ENCODE measurements around the gene KIF5A.

KIF5A gene

GRCh38 chr12:57535764-57536596, 13.9 kb upstream of the KIF5A start:
- no peak for DNase-seq

- DNase-seq = no peak
Observed at GRCh38 chr12:57536597-57536942, 13.3 kb upstream of the KIF5A start.

GRCh38 chr12:57539134-57539768, 10.6 kb upstream of the KIF5A start:
- no peak for DNase-seq

- DNase-seq = no peak
Observed at GRCh38 chr12:57541001-57541400, 8.8 kb upstream of the KIF5A start.

GRCh38 chr12:57541717-57542116, 8.1 kb upstream of the KIF5A start:
- DNase-seq = no peak

- DNase-seq = peak in 2 of 4 experiments; percentile 20 to 38
Observed at GRCh38 chr12:57543581-57543980, 6.3 kb upstream of the KIF5A start.

GRCh38 chr12:57545809-57546437, 3.9 kb upstream of the KIF5A start:
- no peak for DNase-seq

GRCh38 chr12:57546438-57547287, 3.2 kb upstream of the KIF5A start, which contains the start of gene DCTN2:
Gene DCTN2, minus strand, starts transcription at chr12:57547192. Its CDS starts 129 bp downstream, at chr12:57547063.
- peak; percentile 97 to 99 (median 98) for DNase-seq

GRCh38 chr12:57547288-57548012, 2.4 kb upstream of the KIF5A start:
- DNase-seq = no peak

- DNase-seq = no peak
Observed at GRCh38 chr12:57548013-57548315, 1.9 kb upstream of the KIF5A start.

- DNase-seq = no peak
Observed at GRCh38 chr12:57548488-57548887, 1.4 kb upstream of the KIF5A start.

- DNase-seq = no peak
Observed at GRCh38 chr12:57549203-57549908, 488 bp upstream of the KIF5A start.

- no peak for DNase-seq
Observed at GRCh38 chr12:57550641-57551549, 1.1 kb downstream of the KIF5A start.

- no peak for DNase-seq
Observed at GRCh38 chr12:57551637-57552305, 1.9 kb downstream of the KIF5A start.

GRCh38 chr12:57552306-57552651, 2.4 kb downstream of the KIF5A start:
- no peak for DNase-seq

GRCh38 chr12:57552835-57553313, 3.0 kb downstream of the KIF5A start:
- no peak for DNase-seq

GRCh38 chr12:57553343-57554202, 3.7 kb downstream of the KIF5A start:
- DNase-seq = no peak

- DNase-seq = no peak
Observed at GRCh38 chr12:57554453-57554852, 4.6 kb downstream of the KIF5A start.

- no peak for DNase-seq
Observed at GRCh38 chr12:57554897-57555296, 5.1 kb downstream of the KIF5A start.
